Stimulated activated CD8-positive, alpha-beta memory T cell treated with anti-CD3 and anti-CD28 coated beads, Interleukin-12 subunit alpha, Interleukin-12 subunit beta, amount 100 ng/mL, for 24 hours (primary cell): ENCODE data around the gene TRIM69.
"Not testable (repeated sequence)": the region's sequence is repeated elsewhere in the genome, so short reads cannot be mapped to it uniquely, and the experiment has no call there.

Experiments
- DNase-seq: peaks from one replicate; pipeline ENCODE4 v3.0.0-alpha.2; 2020; ENCODE audit errors: extremely low read depth

TRIM69 gene

DNA sequence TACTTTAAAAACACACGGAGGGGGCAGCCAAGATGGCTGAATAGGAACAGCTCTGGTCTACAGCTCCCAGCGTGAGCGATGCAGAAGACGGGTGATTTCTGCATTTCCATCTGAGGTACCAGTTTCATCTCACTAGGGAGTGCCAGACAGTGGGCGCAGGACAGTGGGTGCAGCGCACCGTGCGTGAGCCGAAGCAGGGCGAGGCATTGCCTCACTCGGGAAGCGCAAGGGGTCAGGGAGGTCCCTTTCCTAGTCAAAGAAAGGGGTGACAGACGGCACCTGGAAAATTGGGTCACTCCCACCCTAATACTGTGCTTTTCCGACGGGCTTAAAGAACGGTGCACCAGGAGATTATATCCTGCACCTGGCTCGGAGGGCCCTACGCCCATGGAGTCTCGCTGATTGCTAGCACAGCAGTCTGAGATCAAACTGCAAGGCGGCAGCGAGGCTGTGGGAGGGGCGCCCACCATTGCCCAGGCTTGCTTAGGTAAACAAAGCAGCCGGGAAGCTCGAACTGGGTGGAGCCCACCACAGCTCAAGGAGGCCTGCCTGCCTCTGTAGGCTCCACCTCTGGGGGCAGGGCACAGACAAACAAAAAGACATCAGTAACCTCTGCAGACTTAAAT, 3.0 kb downstream of the TRIM69 start:
- not testable (repeated sequence) for DNase-seq

GRCh38 chr15:44743454-44743853, 7.1 kb downstream of the TRIM69 start:
- not testable (repeated sequence) for DNase-seq

DNA sequence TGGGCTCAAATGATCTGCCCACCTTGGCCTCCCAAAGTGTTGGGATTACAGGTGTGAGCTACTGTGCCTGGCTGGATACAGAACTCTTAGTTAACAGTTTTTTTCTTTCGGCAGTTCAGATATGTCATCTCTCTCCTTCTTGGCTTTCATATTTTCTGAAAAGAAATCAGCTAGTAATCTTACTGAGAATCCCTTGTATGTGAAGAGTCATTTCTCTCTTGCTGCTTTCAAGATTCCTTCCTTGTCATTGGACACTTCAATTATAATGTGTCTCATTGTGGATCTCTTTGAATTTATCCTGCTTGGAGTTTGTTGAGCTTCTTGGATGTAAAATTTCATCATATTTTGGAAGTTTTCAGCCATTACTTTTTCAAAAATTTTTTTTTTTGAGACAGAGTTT, 17.0 kb downstream of the TRIM69 start:
- no peak for DNase-seq

GRCh38 chr15:44763187-44763586, 26.9 kb downstream of the TRIM69 start:
- DNase-seq = no peak

GRCh38 chr15:44763848-44764247, 27.5 kb downstream of the TRIM69 start:
- DNase-seq = no peak

- no peak for DNase-seq
Observed at GRCh38 chr15:44765036-44765435, 28.7 kb downstream of the TRIM69 start.

DNA sequence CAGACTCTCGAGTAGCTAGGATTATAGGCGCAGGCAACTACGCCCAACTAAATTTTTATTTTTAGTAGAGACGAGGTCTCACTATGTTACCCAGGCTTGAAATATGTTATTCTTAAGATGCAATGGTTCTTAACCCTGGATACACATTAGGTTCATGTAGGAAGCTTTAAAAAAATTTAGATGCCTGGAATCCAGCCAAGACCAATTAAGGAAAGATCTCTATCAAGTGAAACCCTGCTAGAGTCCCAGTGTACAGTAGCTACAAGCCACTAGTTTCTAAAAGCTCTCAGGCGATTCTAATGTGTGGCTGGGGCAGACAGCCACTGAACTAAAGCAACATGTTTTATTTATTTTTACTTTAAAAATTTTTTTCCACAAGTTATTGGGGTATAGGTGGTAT, 33.2 kb downstream of the TRIM69 start:
- DNase-seq = no peak

GRCh38 chr15:44770715-44771114, 34.4 kb downstream of the TRIM69 start:
- DNase-seq = not testable (repeated sequence)

DNA sequence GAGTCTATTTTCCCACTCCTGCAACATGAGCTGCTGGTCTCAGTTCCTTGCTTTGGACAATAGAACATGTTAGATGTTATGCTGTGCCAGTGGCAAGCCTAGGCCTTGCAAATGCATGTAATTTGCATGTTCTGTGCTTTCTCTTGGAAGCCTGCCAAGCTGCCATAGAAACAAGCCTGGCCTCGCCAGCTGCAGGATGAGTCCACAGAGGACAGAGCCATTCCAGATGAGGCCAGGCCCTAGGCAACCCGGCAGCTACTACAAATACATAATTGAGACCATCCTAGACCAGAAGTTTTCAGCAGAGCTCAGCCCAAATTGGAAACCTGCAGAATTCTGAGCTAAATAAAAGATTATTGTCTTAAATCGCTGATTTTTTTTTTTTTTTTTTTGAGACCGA, 39.6 kb downstream of the TRIM69 start:
- DNase-seq = no peak

DNA sequence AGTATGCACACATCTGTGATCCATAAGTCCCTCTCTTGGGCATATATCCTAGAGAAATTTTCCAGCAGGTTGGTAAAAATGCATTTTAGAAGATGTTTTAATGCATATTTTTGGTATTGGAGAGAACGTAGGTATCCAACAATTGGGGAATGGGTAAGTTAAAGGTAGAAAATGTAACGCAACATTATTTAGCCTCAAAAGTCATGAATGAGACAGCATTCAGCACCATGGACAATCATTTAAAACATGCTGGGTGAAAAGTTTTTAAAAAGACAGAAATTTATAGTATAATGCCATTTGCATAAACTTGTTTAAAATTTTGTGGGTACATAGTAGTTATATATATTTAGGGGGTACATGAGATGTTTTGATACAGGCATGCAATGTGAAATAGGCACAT, 43.4 kb downstream of the TRIM69 start:
- no peak for DNase-seq

DNA sequence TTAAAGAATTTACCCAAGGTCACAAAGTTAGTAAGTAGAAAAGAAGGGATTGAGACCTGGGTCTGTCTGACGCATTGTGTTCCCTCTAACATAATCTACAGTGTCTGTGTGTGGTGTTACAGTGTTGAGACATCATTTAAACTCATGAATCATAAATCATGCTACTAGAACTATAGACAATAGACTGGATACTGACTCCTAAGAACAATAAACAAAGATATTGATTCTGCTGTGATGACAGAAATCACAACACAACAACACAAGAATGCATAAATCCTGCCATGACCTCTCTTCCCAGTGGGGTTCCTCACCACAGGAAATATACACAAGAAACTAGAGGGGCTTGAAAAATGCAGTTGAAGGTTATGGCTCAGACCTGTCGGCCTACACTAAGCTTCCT, 44.3 kb downstream of the TRIM69 start:
- DNase-seq = no peak

DNA sequence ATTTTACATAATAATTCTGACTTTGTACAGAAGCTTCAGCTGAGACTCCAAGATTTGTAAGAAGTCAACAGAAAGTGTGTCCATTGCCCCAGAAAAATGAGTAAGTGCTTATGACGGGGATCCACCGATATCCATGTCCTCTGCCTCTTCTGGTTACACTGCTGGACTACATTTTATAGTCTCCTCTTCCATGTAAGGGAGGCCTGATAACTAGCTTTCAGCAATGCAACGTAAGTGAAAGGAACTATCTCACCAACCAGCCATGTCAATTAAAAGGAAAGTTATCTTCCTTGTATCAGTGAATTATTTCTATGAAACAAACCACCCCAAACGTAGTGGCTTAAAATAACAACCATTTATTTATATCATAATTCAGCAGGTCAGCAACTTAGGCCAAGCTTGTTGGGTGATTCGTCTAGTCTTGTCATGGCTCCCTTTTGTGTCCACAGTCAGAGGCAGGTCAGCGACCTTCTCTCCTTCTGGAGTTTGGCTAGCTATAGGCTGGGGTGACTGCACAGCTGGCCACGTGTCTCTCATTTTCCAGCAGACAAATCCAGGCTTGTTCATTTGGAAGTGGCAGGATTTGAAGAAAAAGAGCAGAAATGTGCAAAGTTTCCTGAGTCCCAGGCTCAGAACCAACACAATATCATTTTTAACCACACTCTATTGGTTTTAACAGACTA, 44.9 kb downstream of the TRIM69 start:
- DNase-seq = no peak

DNA sequence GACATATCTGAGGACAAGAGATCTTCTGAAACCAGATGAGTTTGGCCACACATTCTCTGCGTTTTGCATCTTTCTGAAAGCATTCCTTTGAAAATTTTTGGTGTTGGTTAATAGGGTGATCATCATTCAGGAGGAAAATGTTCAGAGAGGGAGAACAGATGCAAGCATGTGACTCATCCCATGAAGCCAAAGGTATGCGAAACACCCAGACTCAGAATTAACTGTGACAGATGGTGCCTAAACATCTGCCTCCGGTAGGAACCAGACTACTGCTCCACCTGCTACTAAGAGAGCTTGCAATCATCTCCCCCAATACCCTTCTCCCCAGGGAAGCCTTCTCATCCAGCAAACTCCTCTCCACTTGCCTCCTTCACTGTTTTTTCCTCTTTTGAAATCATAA, 46.2 kb downstream of the TRIM69 start:
- DNase-seq = no peak

DNA sequence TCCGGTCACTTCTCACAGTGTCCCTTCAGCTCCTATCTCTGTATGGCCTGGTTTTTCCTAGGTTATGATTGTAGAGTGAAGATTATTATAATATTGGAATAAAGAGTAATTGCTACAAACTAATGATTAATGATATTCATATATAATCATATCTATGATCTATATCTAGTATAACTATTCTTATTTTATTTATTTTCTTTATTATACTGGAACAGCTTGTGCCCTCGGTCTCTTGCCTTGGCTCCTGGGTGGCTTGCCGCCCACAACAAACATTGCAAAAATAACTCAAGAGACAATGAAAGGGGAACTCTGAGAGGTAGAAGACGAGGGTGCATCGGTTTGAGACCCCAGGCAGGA, 48.6 kb downstream of the TRIM69 start:
- DNase-seq = not testable (repeated sequence)

GRCh38 chr15:44788748-44789147, 52.4 kb downstream of the TRIM69 start:
- DNase-seq = no peak

GRCh38 chr15:44790215-44790614, 53.9 kb downstream of the TRIM69 start:
- DNase-seq = no peak

DNA sequence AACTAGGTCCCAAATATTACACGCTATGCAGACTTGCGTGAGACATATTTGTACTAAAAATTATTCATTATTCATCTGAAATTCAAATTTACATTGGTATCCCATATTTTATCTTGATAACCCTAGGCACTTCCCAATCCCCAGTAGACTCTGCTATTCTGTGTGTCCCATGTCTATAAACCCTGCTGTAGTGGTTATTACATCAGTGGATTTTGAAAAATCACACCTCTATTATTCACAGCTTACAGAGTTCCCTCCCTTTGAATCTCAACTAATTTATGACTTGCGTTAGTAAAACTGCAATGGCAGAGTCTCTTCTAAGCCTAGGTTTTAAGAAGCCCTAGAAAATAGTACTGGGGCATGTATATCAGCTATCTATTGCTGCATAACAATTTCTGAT, 54.3 kb downstream of the TRIM69 start:
- no peak for DNase-seq

- no peak for DNase-seq
Observed at GRCh38 chr15:44792715-44793114, 56.4 kb downstream of the TRIM69 start.

DNA sequence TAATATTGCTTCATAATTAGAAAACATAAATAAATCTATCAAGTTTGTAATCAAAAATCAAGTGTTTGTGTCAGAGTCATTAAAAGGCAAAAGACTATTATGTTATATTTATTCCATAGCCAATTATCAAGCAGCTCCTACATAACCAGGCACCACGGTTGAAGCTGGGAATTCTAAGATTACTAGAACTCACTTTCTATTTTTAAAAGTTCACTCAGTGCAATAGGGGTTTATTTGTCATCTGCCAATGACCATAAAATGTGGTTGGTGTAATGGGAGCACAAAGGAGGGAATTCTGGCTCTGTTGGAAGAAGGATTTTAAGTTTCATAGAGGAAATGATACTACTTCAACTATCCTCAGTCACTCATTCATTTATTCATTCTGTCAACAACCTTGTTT, 57.7 kb downstream of the TRIM69 start:
- DNase-seq = no peak

DNA sequence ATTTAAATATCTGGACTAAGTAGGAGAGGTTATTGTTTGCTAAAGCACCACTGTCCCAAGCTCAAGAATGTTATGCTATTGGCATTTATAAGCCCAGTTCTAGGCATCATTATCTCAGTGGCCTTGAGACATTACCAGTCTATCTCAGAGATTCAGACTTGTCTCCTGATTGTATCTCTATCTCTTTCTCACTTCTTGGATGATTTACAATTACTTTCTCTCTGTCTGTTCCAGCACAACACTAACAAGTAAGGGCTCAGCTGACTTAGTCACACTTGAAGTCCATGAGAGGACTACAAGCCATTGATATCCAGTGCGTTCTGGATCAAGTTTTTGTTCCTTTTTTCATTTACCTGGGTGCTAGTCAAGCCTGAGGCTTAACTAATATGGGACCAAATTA, 60.2 kb downstream of the TRIM69 start:
- no peak for DNase-seq

DNA sequence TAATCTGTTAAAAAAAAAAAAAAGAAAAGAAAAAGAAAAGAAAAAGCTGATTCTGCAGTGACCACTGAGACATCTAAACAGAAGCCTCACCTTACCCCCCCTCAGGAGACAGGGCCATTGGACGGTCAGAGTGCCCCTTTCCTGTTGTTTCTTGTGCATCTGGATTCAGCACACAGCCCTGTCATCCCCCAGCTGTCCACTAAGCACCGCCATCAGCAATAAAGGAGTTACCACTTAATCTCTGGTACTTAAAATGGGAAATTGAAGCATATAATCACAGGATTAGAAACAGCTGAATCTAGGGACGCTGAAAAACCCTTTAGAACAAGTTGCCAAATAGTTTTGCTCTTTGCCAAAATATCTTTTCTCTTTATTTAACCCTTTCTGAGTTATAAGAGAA, 62.5 kb downstream of the TRIM69 start:
- no peak for DNase-seq

DNA sequence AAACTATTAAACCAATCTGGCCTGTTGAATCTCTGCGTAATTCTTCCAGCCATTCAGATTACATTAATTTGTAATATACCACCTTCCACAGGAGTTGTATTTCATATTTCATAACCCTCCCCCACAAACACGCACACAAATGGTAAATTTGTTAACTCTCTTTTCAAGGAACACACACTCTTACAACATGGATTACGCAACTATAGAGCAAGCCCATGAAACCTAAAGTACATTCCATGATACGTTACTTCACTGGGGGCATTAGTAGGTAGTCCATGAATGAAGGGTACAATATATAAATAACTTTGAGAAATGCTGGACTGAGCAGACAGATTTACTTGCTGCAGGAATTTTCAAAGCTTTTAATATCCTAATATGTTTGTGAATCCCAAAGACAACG, 65.0 kb downstream of the TRIM69 start:
- no peak for DNase-seq

DNA sequence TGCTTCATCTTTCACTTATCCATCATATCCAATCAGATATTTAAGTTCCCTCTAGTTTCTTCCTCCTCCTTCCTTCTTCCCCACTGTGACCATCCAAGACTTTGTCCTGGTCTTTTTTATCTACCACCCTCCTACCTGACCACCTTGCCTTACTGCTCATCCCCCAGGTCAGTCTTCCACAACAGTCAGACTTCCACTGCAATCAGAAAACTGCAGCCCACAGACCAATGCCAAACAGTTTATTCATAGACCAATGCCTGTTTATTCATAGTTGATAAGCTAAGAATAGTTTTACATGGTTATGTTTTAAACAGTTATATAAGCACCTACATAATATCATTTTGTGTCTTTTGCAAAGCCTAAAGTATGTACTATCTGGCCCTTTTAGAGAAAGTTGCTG, 65.5 kb downstream of the TRIM69 start:
- DNase-seq = no peak

DNA sequence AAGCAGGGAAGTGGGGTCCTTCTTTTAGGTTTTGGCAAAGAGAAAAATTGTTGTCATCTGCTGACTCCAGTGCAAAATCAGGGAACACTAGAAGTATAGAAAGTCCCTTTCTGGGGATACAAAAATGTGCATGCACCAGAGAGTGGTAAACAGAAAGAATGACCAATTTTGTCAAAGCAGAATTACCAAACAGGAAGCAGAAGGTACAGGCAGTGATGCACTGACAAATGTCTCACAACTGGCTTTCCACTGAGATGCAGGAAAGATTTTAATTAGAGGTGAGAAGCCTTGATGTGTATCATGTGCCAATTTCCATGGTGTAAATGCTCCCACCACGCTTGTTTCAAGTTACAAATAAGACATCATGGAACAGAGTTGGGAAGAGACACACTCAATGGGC, 66.0 kb downstream of the TRIM69 start:
- DNase-seq = no peak
